Measurements from ENCODE around the gene GID8.
"Not testable (repeated sequence)": the region's sequence is repeated elsewhere in the genome, so short reads cannot be mapped to it uniquely, and the experiment has no call there.

The GID8 gene

GRCh38 chr20:62959998-62960436 is 22.1 kb downstream of the GID8 start:
- no peak for FAIRE-seq

GRCh38 chr20:62960446-62961309 is 22.7 kb downstream of the GID8 start:
- FAIRE-seq: not testable (repeated sequence)

DNA sequence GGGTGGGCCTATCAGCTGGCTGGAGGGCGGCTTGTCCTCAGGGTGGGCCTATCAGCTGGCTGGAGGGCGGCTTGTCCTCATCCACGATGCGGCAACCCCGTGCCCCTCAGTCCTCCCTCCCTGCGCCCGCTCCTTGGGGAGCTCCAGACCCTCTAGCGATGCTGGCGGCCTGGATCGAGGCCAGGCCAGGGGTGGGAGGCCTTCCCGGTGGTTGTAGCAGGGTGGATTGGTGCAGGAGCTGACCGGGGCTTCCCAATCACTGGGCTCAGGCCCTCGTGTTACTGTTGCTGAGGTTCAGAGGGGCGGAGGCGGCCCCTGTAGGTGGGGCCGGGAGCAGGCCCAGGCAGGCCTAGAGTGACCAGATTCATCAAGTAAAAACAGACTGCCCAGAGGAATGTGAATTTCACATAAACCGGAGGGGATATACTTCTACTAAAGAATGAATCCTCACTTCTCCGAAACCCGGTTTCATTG is 23.4 kb downstream of the GID8 start:
- FAIRE-seq: no peak

- FAIRE-seq: no peak
Measured at GRCh38 chr20:62961799-62962198, 23.9 kb downstream of the GID8 start.

- FAIRE-seq: no peak
Measured at GRCh38 chr20:62962221-62962879, 24.4 kb downstream of the GID8 start.

DNA sequence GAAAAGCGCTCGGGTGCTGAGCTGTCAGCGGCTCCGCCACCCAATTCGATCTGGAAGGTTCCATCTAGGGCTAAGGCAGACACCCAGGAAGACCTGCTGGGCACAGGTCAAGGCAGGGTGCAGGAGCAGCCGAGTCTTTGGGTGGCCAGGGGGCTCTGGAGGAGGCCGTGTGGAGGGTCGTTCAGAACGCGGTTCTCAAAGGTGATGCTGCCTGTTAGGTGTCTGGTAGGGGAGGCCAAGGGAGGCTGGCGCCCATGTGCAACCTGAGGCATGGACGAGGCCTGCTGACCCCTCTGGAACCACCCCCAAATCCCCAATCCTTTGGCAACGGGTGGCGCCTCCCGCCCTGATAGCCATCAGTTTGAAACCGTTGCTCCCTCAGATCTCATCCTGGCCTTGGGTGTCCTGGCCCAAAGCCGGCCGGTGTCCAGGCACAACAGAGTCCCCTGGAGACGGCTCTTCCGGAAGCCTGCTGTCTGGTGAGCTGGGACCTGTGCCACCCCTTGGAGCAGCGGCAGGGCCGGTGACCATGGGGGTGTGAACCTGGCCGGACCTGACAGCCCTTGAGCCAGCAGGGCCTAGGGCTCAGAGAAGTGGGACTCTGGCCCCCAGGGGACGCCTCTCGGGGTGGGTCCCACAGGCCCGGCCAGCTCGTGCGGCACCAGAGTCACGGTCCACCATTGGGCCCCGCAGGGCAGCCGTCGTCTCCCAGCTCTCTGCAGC is 25.1 kb downstream of the GID8 start:
- FAIRE-seq: no peak

DNA sequence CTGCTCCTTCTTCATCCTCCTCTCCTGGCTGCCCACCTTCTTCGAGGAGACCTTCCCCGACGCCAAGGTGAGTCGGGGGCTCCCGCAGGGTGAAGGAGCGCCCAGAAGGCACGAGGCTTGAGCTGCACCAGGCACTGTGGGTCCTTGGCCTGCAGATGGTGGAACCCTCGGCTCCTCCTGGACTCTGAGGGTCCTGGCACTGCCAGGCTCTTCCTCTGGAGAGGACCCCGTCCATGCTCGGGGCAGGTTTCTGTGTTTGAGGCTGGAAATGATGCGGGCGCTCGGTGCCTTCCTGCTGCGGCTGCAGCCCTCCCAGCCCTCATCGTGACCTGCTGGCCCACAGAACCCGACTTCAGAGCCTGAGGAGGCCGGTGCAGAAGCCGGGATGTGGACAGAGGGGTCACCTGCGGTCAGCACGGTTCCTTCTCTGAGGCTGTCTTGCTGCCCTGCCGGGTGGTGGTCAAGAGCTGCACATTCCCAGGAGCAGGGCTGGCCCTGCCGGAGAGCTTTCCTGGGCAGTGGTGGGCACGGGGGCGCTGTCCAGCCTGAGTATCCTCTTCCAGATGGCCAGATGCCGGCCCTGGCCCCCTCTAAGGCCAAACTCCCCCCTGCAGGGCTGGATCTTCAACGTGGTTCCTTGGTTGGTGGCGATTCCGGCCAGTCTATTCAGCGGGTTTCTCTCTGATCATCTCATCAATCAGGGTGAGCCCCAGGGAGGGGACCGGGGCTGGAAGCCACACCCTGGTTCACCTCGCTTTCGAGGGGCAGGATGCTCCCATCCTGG is 25.9 kb downstream of the GID8 start:
- FAIRE-seq: no peak

GRCh38 chr20:62964700-62965099 is 26.8 kb downstream of the GID8 start:
- no peak for FAIRE-seq

- no peak for FAIRE-seq
Measured at GRCh38 chr20:62965363-62965771, 27.4 kb downstream of the GID8 start.

GRCh38 chr20:62966212-62967148 is 28.5 kb downstream of the GID8 start:
- FAIRE-seq: no peak

- no peak for FAIRE-seq
Measured at GRCh38 chr20:62967149-62967501, 29.2 kb downstream of the GID8 start.

- FAIRE-seq: no peak
Measured at GRCh38 chr20:62967628-62968351, 29.8 kb downstream of the GID8 start.

DNA sequence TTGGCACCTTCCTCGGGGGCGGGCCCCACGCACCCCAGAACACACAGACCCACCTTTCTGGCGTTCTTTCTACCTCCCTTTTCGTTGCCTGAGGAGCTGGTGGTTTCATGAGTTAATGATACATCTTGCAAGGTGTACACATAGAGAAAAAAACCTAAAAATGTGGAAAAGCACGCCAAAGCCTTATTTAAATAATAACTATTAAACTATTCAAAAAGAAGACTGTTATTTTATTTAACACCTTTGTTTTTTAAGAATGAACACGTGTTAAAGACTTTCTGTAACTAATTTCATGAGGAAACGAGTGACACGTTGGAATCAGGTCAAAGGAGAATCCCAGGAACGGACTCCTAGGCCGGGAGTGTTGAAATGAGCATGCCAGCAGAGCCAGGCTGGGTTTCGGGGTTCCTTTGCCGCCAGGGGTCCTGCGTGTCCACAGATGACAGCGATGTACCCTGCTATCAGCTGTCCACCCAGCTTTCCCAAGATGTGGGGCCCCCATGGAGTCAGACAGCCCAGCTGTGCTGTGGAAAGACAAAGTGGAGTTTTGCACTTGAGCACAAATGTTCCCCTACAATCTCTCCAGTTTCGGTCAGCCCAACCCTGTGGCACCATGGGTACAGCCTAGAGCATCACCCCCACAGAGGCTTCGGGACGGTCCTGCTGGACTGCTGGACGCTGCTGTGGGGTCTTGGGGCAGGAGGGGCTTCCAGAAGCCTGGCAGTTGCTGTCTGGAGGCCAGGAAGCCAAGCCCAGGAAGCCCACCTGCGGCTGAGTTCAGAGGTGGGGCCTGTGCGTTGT is 30.6 kb downstream of the GID8 start:
- no peak for FAIRE-seq

- FAIRE-seq: no peak
Measured at GRCh38 chr20:62969179-62969760, 31.3 kb downstream of the GID8 start.

DNA sequence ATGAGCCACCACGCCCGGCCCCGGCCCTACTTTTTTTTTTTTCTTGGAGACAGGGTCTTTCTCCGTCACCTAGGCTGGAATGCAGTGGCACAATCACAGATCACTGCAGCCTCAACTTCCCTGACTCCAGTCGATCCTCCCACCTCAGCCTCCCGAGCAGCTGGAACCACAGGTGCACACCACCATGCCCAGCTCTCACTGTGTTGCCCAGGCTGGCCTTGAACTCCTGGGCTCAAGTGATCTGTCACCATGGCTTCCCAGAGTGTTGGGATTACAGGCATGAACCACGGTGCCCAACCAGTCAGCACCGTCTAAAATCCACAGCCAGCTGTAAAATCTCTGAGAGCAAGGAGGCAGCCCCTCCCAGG is 32.0 kb downstream of the GID8 start:
- FAIRE-seq: no peak

DNA sequence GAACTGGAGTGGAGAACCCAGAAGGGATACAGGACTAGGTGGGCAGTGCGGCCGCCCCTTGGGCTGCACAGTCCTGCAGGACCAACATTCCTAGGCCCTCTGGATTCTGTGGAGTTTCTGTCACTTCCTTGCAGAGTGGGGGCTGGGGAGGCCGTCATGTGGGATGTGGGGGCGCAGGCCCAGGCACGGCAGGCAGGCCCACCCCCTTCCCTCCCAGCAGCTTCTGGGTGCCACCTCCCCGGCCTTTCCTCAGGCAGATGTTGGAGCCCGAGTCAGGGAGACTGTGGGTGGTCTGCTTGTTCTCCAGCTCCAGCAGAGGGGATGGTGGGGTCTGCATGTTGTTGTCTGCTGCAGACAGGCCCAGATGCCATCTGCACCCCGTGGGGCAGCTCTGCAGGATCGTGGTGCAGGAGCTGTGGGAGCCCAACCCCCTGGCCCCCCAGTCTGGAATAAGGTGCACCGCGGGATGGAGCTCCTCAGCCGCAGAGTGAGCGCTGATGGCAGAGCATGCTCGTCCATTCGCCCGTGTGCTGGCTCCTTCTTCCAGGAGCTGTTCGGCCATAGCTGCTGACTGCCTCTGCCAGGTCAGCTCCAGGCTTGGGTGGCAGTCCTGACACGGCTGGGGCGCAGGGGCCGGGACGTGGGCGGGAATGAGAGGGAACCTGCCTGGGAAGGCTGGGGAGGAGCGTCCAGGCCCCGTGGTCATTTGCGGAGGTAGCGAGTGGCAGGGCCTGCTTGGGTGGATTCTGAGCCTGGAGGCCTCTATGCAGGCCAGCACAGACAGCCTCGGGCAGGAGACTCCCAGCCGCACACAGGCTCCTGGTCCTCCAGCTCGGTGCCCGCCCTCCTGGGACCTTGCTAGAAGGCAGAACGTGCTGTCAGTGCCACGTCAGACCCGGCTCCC is 32.6 kb downstream of the GID8 start:
- no peak for FAIRE-seq

DNA sequence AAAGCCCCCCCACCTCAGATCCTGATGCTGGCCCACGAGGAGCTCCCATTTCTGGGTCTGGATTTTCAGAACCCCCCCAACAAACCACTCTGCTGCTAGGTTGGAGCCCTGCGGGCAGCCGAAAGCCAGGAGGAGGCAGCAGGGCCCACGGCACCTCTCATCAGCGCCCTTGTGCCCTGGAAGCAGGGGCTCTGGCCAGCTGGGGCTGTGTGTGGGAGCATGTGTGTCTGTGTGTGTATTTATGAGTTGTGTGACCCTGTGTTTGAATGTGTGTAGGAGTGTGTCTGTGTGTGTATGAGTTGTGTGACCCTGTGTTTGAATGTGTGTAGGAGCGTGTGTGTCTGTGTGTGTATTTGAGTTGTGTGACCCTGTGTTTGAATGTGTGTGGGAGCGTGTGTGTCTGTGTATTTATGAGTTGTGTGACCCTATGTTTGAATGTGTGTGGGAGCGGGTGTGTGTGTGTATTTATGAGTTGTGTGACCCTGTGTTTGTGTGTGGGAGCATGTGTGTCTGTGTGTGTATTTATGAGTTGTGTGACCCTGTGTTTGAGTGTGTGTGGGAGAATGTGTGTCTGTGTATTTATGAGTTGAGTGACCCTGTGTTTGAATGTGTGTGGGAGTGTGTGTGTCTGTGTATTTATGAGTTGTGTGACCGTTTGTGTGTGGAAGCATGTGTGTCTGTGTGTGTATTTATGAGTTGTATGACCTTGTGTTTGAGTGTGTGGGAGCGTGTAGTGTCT is 33.4 kb downstream of the GID8 start:
- FAIRE-seq: no peak

All from colon (tissue), 2 donors.